Neural progenitor cell (in vitro differentiated cells): ENCODE data around the gene UBE2D3. TPM values are rescaled to one million over a fixed set of nuclear protein-coding genes. Genes with fewer than 3 reads are reported as not detected.
"Not testable (repeated sequence)": the region's sequence is repeated elsewhere in the genome, so short reads cannot be mapped to it uniquely, and the experiment has no call there.

ENCODE experiments used
- DNase-seq: peaks from one replicate; pipeline ENCODE4 v3.0.0-alpha.2; 2016; ENCODE audit warnings: low spot score
- H2AFZ ChIP-seq: fragments of 200-600 bp; sonication (generic); replicated peaks from 2 replicates; pipeline ENCODE4 v1.6.1; 2016; ENCODE audit warnings: antibody characterized with exemption
- H3F3A ChIP-seq: fragments of 200-600 bp; sonication (generic); 2 replicates; pipeline ENCODE4 v1.6.1; 2016; ENCODE audit warnings: antibody characterized with exemption, low read depth
- H3K27ac ChIP-seq: fragments of 200-600 bp; sonication (generic); 2 replicates; pipeline ENCODE4 v1.5.1; 2016; ENCODE audit warnings: mild to moderate bottlenecking
- H3K27me3 ChIP-seq: fragments of 200-600 bp; sonication (generic); 2 replicates; pipeline ENCODE4 v1.6.1; 2016; ENCODE audit warnings: mild to moderate bottlenecking, moderate library complexity
- H3K36me3 ChIP-seq: fragments of 200-600 bp; sonication (generic); 2 replicates; pipeline ENCODE4 v1.5.1; 2016
- H3K4me1 ChIP-seq: fragments of 200-600 bp; sonication (generic); 2 replicates; pipeline ENCODE4 v1.6.1; 2016; ENCODE audit warnings: mixed run types
- H3K4me2 ChIP-seq: fragments of 200-600 bp; sonication (generic); 2 replicates; pipeline ENCODE4 v1.6.1; 2016
- H3K4me3 ChIP-seq: fragments of 200-600 bp; sonication (generic); 2 replicates; pipeline ENCODE4 v1.5.1; 2016
- H3K79me2 ChIP-seq: fragments of 200-600 bp; sonication (generic); 2 replicates; pipeline ENCODE4 v1.6.1; 2016; ENCODE audit warnings: low read depth
- H3K9ac ChIP-seq: fragments of 200-600 bp; sonication (generic); 2 replicates; pipeline ENCODE4 v1.6.1; 2016
- H3K9me3 ChIP-seq: fragments of 200-600 bp; sonication (generic); 2 replicates; pipeline ENCODE4 v1.5.1; 2016; ENCODE audit warnings: low read depth
- H4K20me1 ChIP-seq: fragments of 200-600 bp; sonication (generic); 2 replicates; pipeline ENCODE4 v1.6.1; 2016; ENCODE audit warnings: low read depth
- H3K27ac Mint-ChIP-seq: 3 replicates; pipeline ENCODE4 v1.8.0; 2021; ENCODE audit warnings: mixed read lengths
- H3K27me3 Mint-ChIP-seq: 2 replicates; pipeline ENCODE4 v1.8.0; 2022; ENCODE audit warnings: low read depth, mild to moderate bottlenecking, inconsistent platforms, moderate library complexity, mixed read lengths; ENCODE audit not compliant: insufficient read depth
- H3K36me3 Mint-ChIP-seq: 3 replicates; pipeline ENCODE4 v1.8.0; 2021; ENCODE audit warnings: mixed read lengths
- H3K4me1 Mint-ChIP-seq: 3 replicates; pipeline ENCODE4 v1.8.0; 2021; ENCODE audit warnings: mixed read lengths
- H3K4me3 Mint-ChIP-seq: 3 replicates; pipeline ENCODE4 v1.8.0; 2021; ENCODE audit warnings: mild to moderate bottlenecking, moderate library complexity, mixed read lengths
- H3K9me3 Mint-ChIP-seq: 3 replicates; pipeline ENCODE4 v1.8.0; 2020; ENCODE audit warnings: mixed read lengths
- EZH2 ChIP-seq: fragments of 200-600 bp; sonication (generic); IDR thresholded peaks from 2 replicates; pipeline ENCODE4 v1.6.1; 2017; ENCODE audit warnings: antibody characterized with exemption, mild to moderate bottlenecking, moderate library complexity
- EZH2phosphoT487 ChIP-seq: fragments of 200-600 bp; sonication (generic); IDR thresholded peaks from 2 replicates; pipeline ENCODE4 v1.6.1; 2017; ENCODE audit warnings: antibody characterized with exemption
- total RNA-seq: library from RNA; depleted of rRNA; stranded (reverse); fragments of >200 nt; gene quantifications from 2 replicates; pipeline ENCODE4 v1.2.3, GENCODE V29; 2015; ENCODE audit warnings: low replicate concordance
- TF ChIP-seq, protein P1 (sequence below): fragments of 200-600 bp; sonication (generic); IDR thresholded peaks from 2 replicates; pipeline ENCODE4 v1.5.1; 2017; ENCODE audit warnings: antibody characterized with exemption, mild to moderate bottlenecking

The UBE2D3 gene
- total RNA-seq, 1 donor from 2014 or later, result 573 TPM

DNA sequence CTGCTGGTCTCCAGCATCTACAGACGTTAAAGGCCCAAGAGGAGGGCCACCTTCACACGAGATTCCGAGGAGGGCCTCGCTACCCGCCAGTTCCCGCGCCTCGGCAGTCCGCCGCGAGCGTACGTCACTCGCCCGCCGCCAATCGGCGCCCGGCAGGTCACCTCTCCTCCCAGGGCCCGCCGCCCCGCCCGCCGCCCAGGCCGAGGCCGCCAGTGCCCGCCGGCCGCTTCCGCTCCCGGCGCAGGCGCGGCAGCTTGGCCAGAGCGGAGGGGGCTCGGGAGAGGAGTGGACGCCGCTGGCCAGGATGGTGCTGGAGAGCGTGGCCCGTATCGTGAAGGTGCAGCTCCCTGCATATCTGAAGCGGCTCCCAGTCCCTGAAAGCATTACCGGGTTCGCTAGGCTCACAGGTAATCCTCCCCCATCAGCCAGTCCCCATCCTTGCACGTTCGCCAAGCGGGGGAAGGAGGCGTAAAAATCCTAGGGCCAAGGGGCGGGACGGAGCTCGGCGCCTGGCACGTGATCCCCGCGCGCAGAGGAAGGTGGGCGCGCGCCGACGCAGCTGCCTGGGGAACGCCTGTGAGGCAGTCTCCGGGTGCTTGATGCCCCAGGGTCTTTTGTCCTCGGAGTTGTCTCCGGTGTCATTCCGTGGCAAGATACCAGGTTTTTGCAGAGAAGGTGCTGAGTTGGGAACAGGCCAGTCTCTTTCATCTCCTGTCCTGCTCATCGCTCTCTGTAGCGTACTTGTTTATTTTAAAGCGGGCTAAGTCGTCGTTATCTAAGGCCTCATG, 41.6 kb upstream of the UBE2D3 start, which contains the start of gene CISD2:
Gene CISD2 (plus strand): TSS at position 212 of the 788 bp plus-strand sequence. CDS start 93 bp downstream, at position 305.
- peak within 1 kb of the TSS; percentile 76 for H3K4me2 ChIP-seq
- TF ChIP-seq EZH2phosphoT487, result peak; percentile 37
- TF ChIP-seq, protein P1, sequence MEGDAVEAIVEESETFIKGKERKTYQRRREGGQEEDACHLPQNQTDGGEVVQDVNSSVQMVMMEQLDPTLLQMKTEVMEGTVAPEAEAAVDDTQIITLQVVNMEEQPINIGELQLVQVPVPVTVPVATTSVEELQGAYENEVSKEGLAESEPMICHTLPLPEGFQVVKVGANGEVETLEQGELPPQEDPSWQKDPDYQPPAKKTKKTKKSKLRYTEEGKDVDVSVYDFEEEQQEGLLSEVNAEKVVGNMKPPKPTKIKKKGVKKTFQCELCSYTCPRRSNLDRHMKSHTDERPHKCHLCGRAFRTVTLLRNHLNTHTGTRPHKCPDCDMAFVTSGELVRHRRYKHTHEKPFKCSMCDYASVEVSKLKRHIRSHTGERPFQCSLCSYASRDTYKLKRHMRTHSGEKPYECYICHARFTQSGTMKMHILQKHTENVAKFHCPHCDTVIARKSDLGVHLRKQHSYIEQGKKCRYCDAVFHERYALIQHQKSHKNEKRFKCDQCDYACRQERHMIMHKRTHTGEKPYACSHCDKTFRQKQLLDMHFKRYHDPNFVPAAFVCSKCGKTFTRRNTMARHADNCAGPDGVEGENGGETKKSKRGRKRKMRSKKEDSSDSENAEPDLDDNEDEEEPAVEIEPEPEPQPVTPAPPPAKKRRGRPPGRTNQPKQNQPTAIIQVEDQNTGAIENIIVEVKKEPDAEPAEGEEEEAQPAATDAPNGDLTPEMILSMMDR, result no peak
- DNase-seq, result peak; percentile 96
- H3K4me1 ChIP-seq, result peaks cover 28% of the 10 kb centered on the region
- peaks cover 89% of the 10 kb centered on the region for H3K79me2 ChIP-seq
- peak within 1 kb of the TSS; percentile 85 for H2AFZ ChIP-seq
- H3K27ac ChIP-seq, result peak within 1 kb of the TSS; percentile 98
- Mint-ChIP-seq H3K27me3 (peaks cover 7% of the 10 kb centered on the region), H3K9me3 (peaks cover 15% of the 10 kb centered on the region), H3K27ac (peak within 1 kb of the TSS; percentile 97), H3K36me3 (peaks cover 34% of the 10 kb centered on the region), H3K4me1 (peaks cover 33% of the 10 kb centered on the region), H3K4me3 (peak within 1 kb of the TSS; percentile 95)
- peak within 1 kb of the TSS; percentile 70 for H3K9ac ChIP-seq
- H3K4me3 ChIP-seq, result peak within 1 kb of the TSS; percentile 53
- no peaks in the 10 kb centered on the region for H3K9me3 ChIP-seq
- H3K27me3 ChIP-seq, result no peaks in the 10 kb centered on the region
- no peaks in the 10 kb centered on the region for H3K36me3 ChIP-seq
- H3F3A ChIP-seq, result peaks cover 15% of the 10 kb centered on the region
- H4K20me1 ChIP-seq, result no peaks in the 10 kb centered on the region

DNA sequence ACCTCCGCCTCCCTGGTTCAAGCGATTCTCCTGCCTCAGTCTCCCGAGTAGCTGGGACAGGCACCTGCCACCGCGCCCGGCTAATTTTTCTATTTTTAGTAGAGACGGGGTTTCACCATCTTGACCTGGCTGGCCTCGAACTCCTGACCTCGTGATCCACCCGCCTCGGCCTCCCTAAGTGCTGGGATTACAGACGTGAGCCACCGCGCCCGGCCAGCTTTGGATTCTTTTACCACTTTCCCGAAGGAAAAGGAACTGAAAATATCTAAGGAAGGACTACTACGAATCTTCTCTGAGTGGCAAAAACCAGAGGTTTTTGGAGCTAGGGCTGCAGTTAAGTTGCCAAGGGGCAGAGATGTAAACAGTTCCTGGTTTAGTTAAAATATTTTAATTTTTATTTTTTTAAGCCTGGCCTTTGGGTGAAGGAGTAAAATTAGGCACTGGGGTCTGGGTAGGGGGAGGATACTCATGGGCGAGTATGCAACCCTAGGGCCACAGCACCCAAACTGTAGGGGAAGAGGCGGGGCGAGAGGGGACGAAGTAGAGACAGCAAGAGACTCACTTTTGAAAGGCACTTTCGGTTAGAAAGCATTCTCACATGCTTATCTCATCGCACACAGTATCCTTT, 40.9 kb upstream of the UBE2D3 start:
- TF ChIP-seq EZH2phosphoT487 (no peak), EZH2 (no peak)
- TF ChIP-seq, protein P1, result no peak
- peak overlapping the region; percentile 92 for H3K27ac Mint-ChIP-seq
- Histone ChIP-seq H3K36me3 (no peaks in the 10 kb centered on the region), H4K20me1 (no peaks in the 10 kb centered on the region), H3K4me1 (peaks cover 28% of the 10 kb centered on the region), H2AFZ (peak overlapping the region; percentile 85), H3K4me2 (peak overlapping the region; percentile 76), H3K9me3 (no peaks in the 10 kb centered on the region), H3K9ac (no peak overlapping the region), H3K27me3 (no peaks in the 10 kb centered on the region), H3K27ac (peak overlapping the region; percentile 98), H3K4me3 (peak overlapping the region; percentile 53), H3K79me2 (peaks cover 89% of the 10 kb centered on the region), H3F3A (peaks cover 15% of the 10 kb centered on the region)
- peaks cover 12% of the 10 kb centered on the region for H3K9me3 Mint-ChIP-seq
- peaks cover 32% of the 10 kb centered on the region for H3K36me3 Mint-ChIP-seq
- H3K4me1 Mint-ChIP-seq, result peaks cover 33% of the 10 kb centered on the region
- peaks cover 7% of the 10 kb centered on the region for H3K27me3 Mint-ChIP-seq
- no peak for DNase-seq
- peak overlapping the region; percentile 83 for H3K4me3 Mint-ChIP-seq

DNA sequence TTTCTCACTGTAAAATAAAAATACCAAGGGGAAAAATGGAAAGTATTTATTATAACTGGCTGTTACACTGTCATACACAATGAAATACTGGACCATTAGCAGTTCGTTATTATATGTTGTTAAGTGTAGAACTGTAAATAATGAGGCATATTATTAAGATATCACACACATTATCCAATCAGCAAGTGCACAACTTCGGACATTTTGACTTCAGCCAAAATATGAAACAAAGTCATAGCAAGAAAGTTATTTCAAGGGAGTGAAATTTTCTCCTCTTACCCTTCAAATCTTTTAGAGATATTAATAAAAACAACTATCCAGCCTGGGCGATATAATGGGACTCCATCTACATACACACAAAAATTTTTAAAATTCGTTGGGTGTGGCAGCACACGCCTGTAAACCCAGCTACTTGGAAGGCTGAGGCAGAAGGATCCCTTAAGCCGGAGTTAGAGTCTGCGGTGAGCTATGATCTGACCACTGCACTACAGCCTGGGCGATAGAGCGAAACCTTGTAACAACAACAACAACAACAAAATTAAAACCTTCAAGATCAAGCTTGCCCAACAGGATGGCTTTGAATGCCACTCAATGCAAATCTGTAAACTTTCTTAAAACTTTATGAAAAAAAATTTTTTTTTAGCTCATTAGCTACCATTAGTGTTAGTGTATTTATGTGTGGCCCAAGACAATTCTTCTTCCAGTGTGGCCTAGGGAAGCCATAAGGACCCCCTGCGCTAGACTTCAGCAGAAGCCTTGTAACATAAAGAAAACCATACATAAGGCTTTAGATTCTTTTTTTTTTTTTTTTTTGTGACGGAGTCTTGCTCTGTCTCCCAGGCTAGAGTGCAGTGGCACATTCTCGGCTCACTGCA, 40.2 kb upstream of the UBE2D3 start:
- H3K79me2 ChIP-seq, result peaks cover 89% of the 10 kb centered on the region
- H3K4me1 ChIP-seq, result peaks cover 28% of the 10 kb centered on the region
- TF ChIP-seq EZH2phosphoT487 (no peak), EZH2 (no peak)
- TF ChIP-seq, protein P1, result no peak
- no peaks in the 10 kb centered on the region for H3K36me3 ChIP-seq
- no peaks in the 10 kb centered on the region for H4K20me1 ChIP-seq
- H3K4me3 ChIP-seq, result peak overlapping the region; percentile 53
- H3K27me3 ChIP-seq, result no peaks in the 10 kb centered on the region
- Mint-ChIP-seq H3K27me3 (peaks cover 7% of the 10 kb centered on the region), H3K27ac (no peak overlapping the region), H3K36me3 (peaks cover 27% of the 10 kb centered on the region), H3K9me3 (peaks cover 9% of the 10 kb centered on the region), H3K4me3 (peak overlapping the region; percentile 83), H3K4me1 (peaks cover 33% of the 10 kb centered on the region)
- DNase-seq, result no peak
- no peak overlapping the region for H2AFZ ChIP-seq
- peak overlapping the region; percentile 76 for H3K4me2 ChIP-seq
- H3F3A ChIP-seq, result peaks cover 15% of the 10 kb centered on the region
- no peak overlapping the region for H3K9ac ChIP-seq
- peak overlapping the region; percentile 98 for H3K27ac ChIP-seq
- H3K9me3 ChIP-seq, result no peaks in the 10 kb centered on the region

DNA sequence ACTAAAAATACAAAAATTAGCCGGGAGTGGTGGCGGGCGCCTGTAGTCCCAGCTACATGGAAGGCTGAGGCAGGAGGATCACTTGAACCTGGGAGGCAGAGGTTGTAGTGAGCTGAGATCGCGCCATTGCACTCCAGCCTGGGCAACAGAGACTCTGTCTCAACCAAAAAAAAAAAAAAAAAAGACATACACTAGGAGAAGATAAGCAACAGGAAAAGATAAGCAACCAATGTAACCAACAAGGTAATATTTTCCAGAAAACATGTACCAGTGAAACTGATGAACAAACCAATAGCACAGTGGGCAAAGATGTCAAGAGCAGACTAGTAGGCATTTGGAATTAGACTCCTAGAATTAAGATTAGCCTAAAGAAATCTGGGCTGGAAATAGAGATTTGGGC, 38.0 kb upstream of the UBE2D3 start:
- Histone ChIP-seq H3K4me1 (peaks cover 16% of the 10 kb centered on the region), H3F3A (peaks cover 15% of the 10 kb centered on the region), H3K79me2 (peaks cover 70% of the 10 kb centered on the region)
- not testable (repeated sequence) for H3K36me3 ChIP-seq, H3K27ac Mint-ChIP-seq, H3K4me3 Mint-ChIP-seq, H3K27ac ChIP-seq, H3K4me2 ChIP-seq, H3K27me3 Mint-ChIP-seq, H4K20me1 ChIP-seq, DNase-seq, H3K9ac ChIP-seq, H3K27me3 ChIP-seq, H2AFZ ChIP-seq, H3K9me3 ChIP-seq, H3K4me3 ChIP-seq
- Mint-ChIP-seq H3K9me3 (peaks cover 22% of the 10 kb centered on the region), H3K36me3 (peaks cover 30% of the 10 kb centered on the region), H3K4me1 (peaks cover 29% of the 10 kb centered on the region)
